Femur (tissue), 1 donor: ENCODE data around the gene ATRAID.

Experiments
- DNase-seq: peaks from one replicate; pipeline ENCODE4 v3.0.0-alpha.2; 2017

The ATRAID gene

GRCh38 chr2:27251766-27252165 is 39.9 kb downstream of the ATRAID start:
- no peak for DNase-seq

GRCh38 chr2:27255187-27255586 is 43.3 kb downstream of the ATRAID start:
- no peak for DNase-seq

GRCh38 chr2:27255660-27256059 is 43.8 kb downstream of the ATRAID start:
- DNase-seq = no peak

- no peak for DNase-seq
Measured at GRCh38 chr2:27256855-27257454, 45.1 kb downstream of the ATRAID start.

- DNase-seq = no peak
Measured at GRCh38 chr2:27258051-27258450, 46.2 kb downstream of the ATRAID start.

- DNase-seq = no peak
Measured at GRCh38 chr2:27261241-27261925, 49.5 kb downstream of the ATRAID start.

- DNase-seq = no peak
Measured at GRCh38 chr2:27261926-27262298, 50.1 kb downstream of the ATRAID start.

- DNase-seq = peak; percentile 67
Measured at GRCh38 chr2:27262379-27263286, 50.8 kb downstream of the ATRAID start, which contains the start of gene SLC30A3. Gene SLC30A3 (minus strand): TSS chr2:27263047. CDS start chr2:27262906, 141 bp downstream.

- no peak for DNase-seq
Measured at GRCh38 chr2:27263287-27264252, 51.7 kb downstream of the ATRAID start.

GRCh38 chr2:27264253-27264752 is 52.5 kb downstream of the ATRAID start:
- DNase-seq = no peak

GRCh38 chr2:27264753-27265535 is 53.1 kb downstream of the ATRAID start:
- DNase-seq = peak; percentile 67

GRCh38 chr2:27265536-27265870 is 53.7 kb downstream of the ATRAID start:
- DNase-seq = no peak
